ENCODE measurements around the gene ZNF205. TPM values are rescaled to one million over a fixed set of nuclear protein-coding genes. Genes with fewer than 3 reads are reported as not detected.
A peak's percentile ranks its signal among the peaks of the same experiment; 100 is the strongest.
"Not testable (repeated sequence)": the region's sequence is repeated elsewhere in the genome, so short reads cannot be mapped to it uniquely, and the experiment has no call there.

ZNF205 gene
- total and polyA plus RNA-seq, 4 experiments from 2014 or later: 0.20 TPM; not detected in 3

DNA sequence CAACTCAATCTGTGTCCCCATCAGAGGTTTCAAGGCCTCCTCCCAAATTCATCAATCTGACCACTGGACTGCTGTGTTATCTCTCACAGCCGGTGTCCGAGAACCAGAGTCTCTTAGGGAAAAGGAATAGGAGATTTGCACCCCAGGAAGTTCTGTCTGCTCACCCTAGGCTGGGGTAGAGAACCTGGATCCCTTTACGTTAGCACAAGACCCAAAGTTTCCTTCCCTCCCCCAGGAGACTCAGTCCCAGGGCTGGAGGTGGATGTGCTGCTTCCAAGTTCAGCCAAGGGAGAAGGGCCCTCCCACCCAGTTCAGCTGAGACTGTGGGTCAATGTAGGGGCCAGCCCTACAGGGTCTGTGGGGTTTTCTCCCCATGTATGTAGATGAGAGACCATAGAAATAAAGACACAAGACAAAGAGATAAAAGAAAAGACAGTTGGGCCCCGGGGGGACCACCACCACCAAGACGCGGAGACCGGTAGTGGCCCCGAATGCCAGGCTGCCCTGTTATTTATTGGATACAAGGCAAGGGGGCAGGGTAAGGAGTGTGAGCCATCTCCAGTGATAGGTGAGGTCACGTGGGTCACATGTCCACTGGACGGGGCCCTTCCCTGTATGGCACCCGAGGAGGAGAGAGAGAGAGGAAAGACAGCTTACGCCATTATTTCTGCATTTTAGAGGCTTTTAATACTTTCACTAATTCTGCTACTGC is 52.9 kb downstream of the ZNF205 start:
- Mint-ChIP-seq H3K9me3 (no peaks in the 10 kb centered on the region), H3K4me3 (peak overlapping the region; percentile 38 to 73 (median 58)), H3K27ac (peak overlapping the region in 5 of 7 donors; percentile 29 to 88 (median 70)), H3K4me1 (peaks cover 4 to 21% (median 11%) of the 10 kb centered on the region in 4 donors), H3K36me3 (no peaks in the 10 kb centered on the region), H3K27me3 (no peaks in the 10 kb centered on the region)
- H3K27me3 ChIP-seq (ENCODE audit: insufficient read depth, low read length): no peaks in the 10 kb centered on the region
- peaks cover 8% of the 10 kb centered on the region for H3K4me1 ChIP-seq (ENCODE audit: insufficient read depth, low read length)
- DNase-seq: no peak
- POLR2A ChIA-PET (ENCODE audit: partially characterized antibody): interaction anchor here (1.0 to 1.4 kb wide), 5 partner anchors 15 to 107 kb away, joined by 4 to 8 read pairs (median 4); partner anchors contain the start of genes IL32 and ZNF213
- no peaks in the 10 kb centered on the region for H3K9me3 ChIP-seq (ENCODE audit: control insufficient read depth in 1 of 2, low read length in 2 of 2)
- H3K4me3 ChIP-seq (ENCODE audit: low read length in 2 of 2): peak overlapping the region in 1 of 2 donors; percentile 2
- peak overlapping the region; percentile 24 for H3K27ac ChIP-seq (ENCODE audit: low read depth, low read length)
- intact Hi-C loops (cut with micrococcal nuclease): no loop called here
- no peaks in the 10 kb centered on the region for H3K36me3 ChIP-seq (ENCODE audit: insufficient read depth, low read length)
- CTCF ChIA-PET (ENCODE audit: partially characterized antibody): interaction anchor here (0.7 to 2.4 kb wide), 11 partner anchors 13 to 162 kb away, joined by 3 to 25 read pairs (median 4); partner anchors contain the start of gene ZNF213

DNA sequence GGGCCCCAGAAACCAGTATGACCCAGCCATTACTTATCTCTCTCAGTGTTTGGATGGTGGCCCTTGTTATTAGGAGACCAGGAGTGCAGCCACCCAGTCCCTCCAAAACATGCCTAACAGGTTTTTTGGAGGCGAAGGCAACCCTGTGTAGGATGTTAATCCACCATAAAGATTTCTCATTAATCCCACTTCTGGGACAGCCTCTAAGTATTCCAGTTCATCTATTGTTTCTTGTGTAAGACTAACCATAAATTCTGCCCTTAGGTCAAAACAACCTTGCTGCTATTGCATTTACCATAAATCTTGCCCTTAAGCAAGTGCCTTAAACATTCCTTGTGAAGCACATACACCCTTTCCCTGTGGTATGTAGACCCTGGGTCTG is 54.1 kb downstream of the ZNF205 start:
- H3K4me1 Mint-ChIP-seq: peaks cover 11 to 30% (median 19%) of the 10 kb centered on the region in 4 donors
- no peaks in the 10 kb centered on the region for H3K36me3 Mint-ChIP-seq
- Histone ChIP-seq H3K27me3 (ENCODE audit: insufficient read depth, low read length) (peaks cover 5% of the 10 kb centered on the region), H3K36me3 (ENCODE audit: insufficient read depth, low read length) (no peaks in the 10 kb centered on the region), H3K4me3 (ENCODE audit: low read length in 2 of 2) (no peak overlapping the region), H3K4me1 (ENCODE audit: insufficient read depth, low read length) (peaks cover 20% of the 10 kb centered on the region), H3K9me3 (ENCODE audit: control insufficient read depth in 1 of 2, low read length in 2 of 2) (no peaks in the 10 kb centered on the region), H3K27ac (ENCODE audit: low read depth, low read length) (no peak overlapping the region)
- H3K9me3 Mint-ChIP-seq: no peaks in the 10 kb centered on the region
- intact Hi-C loops (cut with micrococcal nuclease): loop anchor here (1.0 to 2.0 kb wide), 6 partner anchors 16 to 135 kb away; no protein-coding TSS in a partner anchor
- DNase-seq: no peak
- ChIA-PET CTCF (ENCODE audit: partially characterized antibody) (interaction anchor here (1.0 to 2.4 kb wide), 6 partner anchors 16 to 71 kb away, joined by 3 to 25 read pairs (median 4); partner anchors contain the start of gene ZNF213), POLR2A (ENCODE audit: partially characterized antibody) (interaction anchor here (0.8 to 1.4 kb wide), 7 partner anchors 9 to 234 kb away, joined by 3 to 8 read pairs (median 4); partner anchors contain the start of genes IL32 and ZNF213)
- H3K27ac Mint-ChIP-seq: peak overlapping the region in 2 of 7 donors; percentile 12 to 70
- no peak overlapping the region for H3K4me3 Mint-ChIP-seq
- peaks cover 3 to 6% of the 10 kb centered on the region in 2 donors for H3K27me3 Mint-ChIP-seq

GRCh38 chr16:3168729-3169128 is 56.3 kb downstream of the ZNF205 start:
- peaks cover 33% of the 10 kb centered on the region for H3K4me1 ChIP-seq (ENCODE audit: insufficient read depth, low read length)
- ChIA-PET CTCF (ENCODE audit: partially characterized antibody) (interaction anchor here (1.1 to 3.4 kb wide), 13 partner anchors 10 to 141 kb away, joined by 3 to 21 read pairs (median 5); partner anchors contain the start of gene ZSCAN10), POLR2A (ENCODE audit: partially characterized antibody) (interaction anchor here (1.0 to 2.1 kb wide), 4 partner anchors 10 to 110 kb away, joined by 4 to 13 read pairs (median 6); no protein-coding TSS in a partner anchor)
- H3K4me1 Mint-ChIP-seq: peaks cover 17 to 41% (median 29%) of the 10 kb centered on the region in 4 donors
- H3K36me3 ChIP-seq (ENCODE audit: insufficient read depth, low read length); H3K36me3 Mint-ChIP-seq; DNase-seq; H3K4me3 ChIP-seq (ENCODE audit: low read length in 2 of 2); H3K27ac ChIP-seq (ENCODE audit: low read depth, low read length); H3K9me3 ChIP-seq (ENCODE audit: control insufficient read depth in 1 of 2, low read length in 2 of 2); H3K9me3 Mint-ChIP-seq; H3K4me3 Mint-ChIP-seq; intact Hi-C loops (cut with micrococcal nuclease); H3K27ac Mint-ChIP-seq: not testable (repeated sequence)
- H3K27me3 ChIP-seq (ENCODE audit: insufficient read depth, low read length): peaks cover 15% of the 10 kb centered on the region
- H3K27me3 Mint-ChIP-seq: peaks cover 10 to 11% of the 10 kb centered on the region in 2 donors

Other genes with a start within 250 kb of the ZNF205 start
- 10 to 100 TPM; 24.1 to 27.1 TPM for gene FLYWCH2, start 229.4 kb upstream of the ZNF205 start, total RNA-seq
- 10 to 100 TPM; 21.1 to 23.3 TPM for gene FLYWCH2, start 229.4 kb upstream of the ZNF205 start, polyA plus RNA-seq
- 100 to 1,000 TPM; 121 to 123 TPM for gene FLYWCH1, start 200.7 kb upstream of the ZNF205 start, total RNA-seq
- 10 to 100 TPM in 1 of 2 donors, 1 to 10 TPM in 1; 7.1 to 21.2 TPM for gene FLYWCH1, start 200.7 kb upstream of the ZNF205 start, polyA plus RNA-seq
- not detected for gene KREMEN2, start 148.3 kb upstream of the ZNF205 start, total RNA-seq
- gene KREMEN2, start 148.3 kb upstream of the ZNF205 start, polyA plus RNA-seq: not detected
- gene PAQR4, start 143.2 kb upstream of the ZNF205 start, total RNA-seq: 1 to 10 TPM; 1.5 to 1.7 TPM
- gene PAQR4, start 143.2 kb upstream of the ZNF205 start, polyA plus RNA-seq: under 1 TPM; 0.77 to 0.81 TPM
- gene PKMYT1, start 132.1 kb upstream of the ZNF205 start, total RNA-seq: under 1 TPM in 1 of 2 experiments, not detected in 1; 0.79 TPM
- gene PKMYT1, start 132.1 kb upstream of the ZNF205 start, polyA plus RNA-seq: not detected
- gene CLDN9, start 99.7 kb upstream of the ZNF205 start, total RNA-seq: not detected
- not detected for gene CLDN9, start 99.7 kb upstream of the ZNF205 start, polyA plus RNA-seq
- gene CLDN6, start 94.4 kb upstream of the ZNF205 start, total RNA-seq: not detected
- gene CLDN6, start 94.4 kb upstream of the ZNF205 start, polyA plus RNA-seq: not detected
- gene TNFRSF12A, start 92.2 kb upstream of the ZNF205 start, total RNA-seq: 1 to 10 TPM in 1 of 2 experiments, under 1 TPM in 1; 0.73 to 1.0 TPM
- gene TNFRSF12A, start 92.2 kb upstream of the ZNF205 start, polyA plus RNA-seq: under 1 TPM; 0.33 to 0.44 TPM
- 10 to 100 TPM; 16.0 to 18.0 TPM for gene HCFC1R1, start 88.6 kb upstream of the ZNF205 start, total RNA-seq
- 10 to 100 TPM; 18.5 to 23.8 TPM for gene HCFC1R1, start 88.6 kb upstream of the ZNF205 start, polyA plus RNA-seq
- gene THOC6, start 88.6 kb upstream of the ZNF205 start, total RNA-seq: 10 to 100 TPM; 18.4 to 22.5 TPM
- gene THOC6, start 88.6 kb upstream of the ZNF205 start, polyA plus RNA-seq: 10 to 100 TPM; 41.4 to 48.8 TPM
- not detected for gene BICDL2, start 75.6 kb upstream of the ZNF205 start, total RNA-seq
- gene BICDL2, start 75.6 kb upstream of the ZNF205 start, polyA plus RNA-seq: not detected
- 1 to 10 TPM; 2.9 to 3.0 TPM for gene MMP25, start 66.0 kb upstream of the ZNF205 start, total RNA-seq
- under 1 TPM; 0.52 to 0.91 TPM for gene MMP25, start 66.0 kb upstream of the ZNF205 start, polyA plus RNA-seq
- 100 to 1,000 TPM; 752 to 810 TPM for gene IL32, start 46.9 kb upstream of the ZNF205 start, total RNA-seq
- 1,000 to 10,000 TPM; 3,111 to 3,174 TPM for gene IL32, start 46.9 kb upstream of the ZNF205 start, polyA plus RNA-seq
- under 1 TPM in 1 of 2 experiments, not detected in 1; 0.15 TPM for gene ZSCAN10, start 13.3 kb upstream of the ZNF205 start, total RNA-seq
- gene ZSCAN10, start 13.3 kb upstream of the ZNF205 start, polyA plus RNA-seq: not detected
- gene ZNF213, start 22.4 kb downstream of the ZNF205 start, total RNA-seq: 10 to 100 TPM; 14.1 to 14.5 TPM
- 1 to 10 TPM in 1 of 2 donors, under 1 TPM in 1; 0.67 to 3.2 TPM for gene ZNF213, start 22.4 kb downstream of the ZNF205 start, polyA plus RNA-seq
- under 1 TPM; 0.49 to 0.97 TPM for gene OR1F1, start 75.6 kb downstream of the ZNF205 start, total RNA-seq
- not detected for gene OR1F1, start 75.6 kb downstream of the ZNF205 start, polyA plus RNA-seq
- 10 to 100 TPM; 27.7 to 29.2 TPM for gene ZNF200, start 122.6 kb downstream of the ZNF205 start, total RNA-seq
- 10 to 100 TPM in 1 of 2 donors, 1 to 10 TPM in 1; 6.7 to 11.6 TPM for gene ZNF200, start 122.6 kb downstream of the ZNF205 start, polyA plus RNA-seq
- gene MEFV, start 144.0 kb downstream of the ZNF205 start, total RNA-seq: under 1 TPM; 0.35 to 0.42 TPM
- under 1 TPM in 1 of 2 donors, not detected in 1; 0.05 TPM for gene MEFV, start 144.0 kb downstream of the ZNF205 start, polyA plus RNA-seq
- 10 to 100 TPM; 44.0 to 45.1 TPM for gene ZNF263, start 170.9 kb downstream of the ZNF205 start, total RNA-seq
- gene ZNF263, start 170.9 kb downstream of the ZNF205 start, polyA plus RNA-seq: 10 to 100 TPM; 29.3 to 37.8 TPM
- gene TIGD7, start 192.8 kb downstream of the ZNF205 start, total RNA-seq: 10 to 100 TPM; 14.2 to 19.0 TPM
- 1 to 10 TPM; 3.2 to 3.4 TPM for gene TIGD7, start 192.8 kb downstream of the ZNF205 start, polyA plus RNA-seq
- gene ZNF75A, start 192.9 kb downstream of the ZNF205 start, total RNA-seq: 10 to 100 TPM; 82.7 to 88.1 TPM
- 10 to 100 TPM; 10.8 to 24.5 TPM for gene ZNF75A, start 192.9 kb downstream of the ZNF205 start, polyA plus RNA-seq
- not detected for gene OR2C1, start 243.3 kb downstream of the ZNF205 start, total RNA-seq
- gene OR2C1, start 243.3 kb downstream of the ZNF205 start, polyA plus RNA-seq: under 1 TPM; 0.13 to 0.54 TPM

Measured in CD4-positive, alpha-beta memory T cell (primary cell).